ENCODE data around the gene SFRP5. TPM values are rescaled to one million over a fixed set of nuclear protein-coding genes. Genes with fewer than 3 reads are reported as not detected.

Gene SFRP5
- total RNA-seq, 4 donors from 2014 or later = 0.24 to 59.1 TPM; not detected in 2

- no peak for TF ChIP-seq CTCF (IDR thresholded peaks at IDR 0.05)
- TF ChIP-seq POLR2A (IDR thresholded peaks at IDR 0.05) = no peak
- no peak overlapping the region for H3K27ac ChIP-seq
Measured at GRCh38 chr10:97805949-97806348, 34.1 kb upstream of the SFRP5 start.

GRCh38 chr10:97805096-97805884 lies 33.5 kb upstream of the SFRP5 start:
- Histone ChIP-seq H3K27me3 (no peaks in the 10 kb centered on the region), H3K36me3 (no peaks in the 10 kb centered on the region), H3K9me3 (no peaks in the 10 kb centered on the region), H3K27ac (no peak overlapping the region), H3K4me1 (no peaks in the 10 kb centered on the region), H3K4me3 (no peak overlapping the region)
- TF ChIP-seq CTCF (IDR thresholded peaks at IDR 0.05) (no peak), POLR2A (IDR thresholded peaks at IDR 0.05) (no peak)
- peak; percentile 23 to 41 for DNase-seq
- intact Hi-C loops (cut with DNase I; ENCODE audit: low total_unique reads) = no loop called here

More at GRCh38 chr10:97805949-97806348, 34.1 kb upstream of the SFRP5 start:
- no peak for DNase-seq
- Histone ChIP-seq H3K9me3 (no peaks in the 10 kb centered on the region), H3K4me3 (no peak overlapping the region), H3K36me3 (no peaks in the 10 kb centered on the region), H3K4me1 (no peaks in the 10 kb centered on the region), H3K27me3 (no peaks in the 10 kb centered on the region)
- intact Hi-C loops (cut with DNase I; ENCODE audit: low total_unique reads) = no loop called here

- intact Hi-C loops (cut with DNase I; ENCODE audit: low total_unique reads) = no loop called here
- H3K36me3 ChIP-seq = no peaks in the 10 kb centered on the region
- no peak overlapping the region for H3K27ac ChIP-seq
- H3K27me3 ChIP-seq = no peaks in the 10 kb centered on the region
- no peaks in the 10 kb centered on the region for H3K4me1 ChIP-seq
- TF ChIP-seq CTCF (IDR thresholded peaks at IDR 0.05) (no peak), POLR2A (IDR thresholded peaks at IDR 0.05) (no peak)
- DNase-seq = no peak
- no peak overlapping the region for H3K4me3 ChIP-seq
- no peaks in the 10 kb centered on the region for H3K9me3 ChIP-seq
Measured at GRCh38 chr10:97801422-97801821, 29.6 kb upstream of the SFRP5 start.

- Histone ChIP-seq H3K4me1 (no peaks in the 10 kb centered on the region), H3K27ac (no peak overlapping the region), H3K4me3 (no peak overlapping the region), H3K27me3 (no peaks in the 10 kb centered on the region), H3K36me3 (no peaks in the 10 kb centered on the region), H3K9me3 (no peaks in the 10 kb centered on the region)
- intact Hi-C loops (cut with DNase I; ENCODE audit: low total_unique reads) = no loop called here
- no peak for TF ChIP-seq POLR2A (IDR thresholded peaks at IDR 0.05)
- TF ChIP-seq CTCF (IDR thresholded peaks at IDR 0.05) = no peak
- no peak for DNase-seq
Measured at GRCh38 chr10:97800474-97800873, 28.7 kb upstream of the SFRP5 start.

- H3K9me3 ChIP-seq = no peaks in the 10 kb centered on the region
- H3K4me1 ChIP-seq = no peaks in the 10 kb centered on the region
- H3K27me3 ChIP-seq = no peaks in the 10 kb centered on the region
- no peaks in the 10 kb centered on the region for H3K36me3 ChIP-seq
- intact Hi-C loops (cut with DNase I; ENCODE audit: low total_unique reads) = no loop called here
- DNase-seq = no peak
- TF ChIP-seq CTCF (IDR thresholded peaks at IDR 0.05) = no peak
- no peak for TF ChIP-seq POLR2A (IDR thresholded peaks at IDR 0.05)
- no peak overlapping the region for H3K27ac ChIP-seq
- no peak overlapping the region for H3K4me3 ChIP-seq
Measured at GRCh38 chr10:97798958-97799610, 27.3 kb upstream of the SFRP5 start.

Data from uterus (tissue), 4 donors.